Left hindlimb (tissue), 1 donor: Measurements from ENCODE around the gene C10orf90.
"Not testable (repeated sequence)": the region's sequence is repeated elsewhere in the genome, so short reads cannot be mapped to it uniquely, and the experiment has no call there.

Source experiments
- DNase-seq: peaks from one replicate; pipeline ENCODE4 v3.0.0-alpha.2; 2018

The C10orf90 gene

DNA sequence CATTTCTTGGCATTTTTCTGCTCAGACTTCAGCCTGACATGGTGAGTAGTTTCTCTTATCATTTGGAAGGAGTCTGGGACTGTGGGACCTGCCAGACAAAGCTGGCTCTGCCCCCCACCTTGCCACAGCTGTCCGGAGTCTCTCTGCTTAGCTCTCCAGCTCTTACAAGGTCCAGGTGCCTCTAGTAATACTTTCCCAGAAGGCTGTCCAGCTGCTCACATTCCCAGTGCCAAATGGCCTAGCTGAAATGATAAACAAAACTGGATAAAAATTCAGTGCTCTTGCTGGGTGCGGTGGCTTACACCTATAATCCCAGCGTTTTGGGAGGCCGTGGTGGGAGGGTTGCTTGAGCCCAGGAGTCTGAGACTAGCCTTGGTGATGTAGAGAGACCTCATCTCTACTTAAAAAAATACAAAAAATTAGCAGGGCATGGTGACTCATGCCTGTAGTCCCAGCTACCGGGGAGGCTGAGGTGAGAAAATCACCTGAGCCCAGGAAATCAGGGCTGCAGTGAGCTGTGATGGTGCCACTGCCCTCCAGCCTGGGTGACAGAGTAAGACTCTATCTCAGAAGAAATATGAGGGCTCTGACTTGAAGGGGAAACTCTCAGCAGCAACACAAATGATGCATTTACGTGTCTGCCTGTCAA, 86.8 kb downstream of the C10orf90 start:
- DNase-seq: no peak

DNA sequence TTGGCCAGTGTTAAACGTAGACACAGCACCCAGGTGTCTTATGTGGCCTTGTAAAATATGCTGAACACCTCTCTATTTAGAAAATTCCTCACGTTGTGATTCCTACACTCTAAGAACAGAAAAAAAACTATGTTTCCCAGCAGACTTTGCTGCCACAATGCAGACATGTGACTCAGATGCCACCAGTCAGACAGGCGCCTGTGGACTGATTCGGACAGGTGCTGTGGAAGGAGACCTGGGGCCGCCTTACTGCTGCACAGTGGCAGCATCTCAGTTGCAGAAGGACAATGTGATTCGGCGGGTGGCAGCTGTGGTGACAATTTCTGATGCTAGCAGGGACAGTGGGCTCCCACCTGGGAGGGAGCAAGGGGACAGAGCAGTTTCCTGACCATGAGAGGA, 88.8 kb downstream of the C10orf90 start:
- DNase-seq: no peak

DNA sequence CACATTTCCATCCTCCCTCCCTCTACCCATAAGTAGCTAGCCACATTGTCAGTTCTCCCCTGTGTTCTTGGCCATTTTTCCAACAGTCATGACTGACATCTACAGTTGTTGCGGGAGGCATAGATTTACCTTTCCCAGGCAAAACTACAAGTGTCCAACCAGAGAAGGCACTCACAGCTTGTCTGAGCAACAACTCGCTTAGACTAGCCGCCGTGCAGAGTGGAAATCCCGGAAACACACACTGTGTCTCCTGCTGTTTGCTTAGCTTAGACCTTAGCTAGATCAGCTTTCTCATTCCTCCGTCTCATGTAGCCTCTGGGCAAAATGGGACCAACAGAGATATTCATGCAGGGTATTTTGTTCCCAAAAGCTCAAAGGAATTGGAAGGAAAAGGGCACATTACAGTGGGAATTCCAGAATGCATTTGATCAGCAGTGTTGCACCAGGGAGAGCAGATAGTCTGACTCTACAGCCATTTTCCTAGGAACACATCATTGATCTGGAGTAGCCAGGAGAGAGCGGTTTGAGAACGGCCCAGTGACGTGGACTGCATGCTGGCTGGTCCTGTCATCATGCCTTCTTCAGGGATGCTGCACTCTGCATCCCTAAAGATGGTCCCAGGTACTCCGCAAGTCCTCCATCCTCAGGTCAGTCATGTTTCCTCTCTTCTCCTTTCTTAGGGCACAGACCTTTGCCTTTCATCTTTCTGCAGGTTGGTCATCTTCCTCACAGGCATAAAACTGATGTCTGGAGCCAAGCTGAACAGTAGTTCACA, 89.4 kb downstream of the C10orf90 start:
- no peak for DNase-seq

DNA sequence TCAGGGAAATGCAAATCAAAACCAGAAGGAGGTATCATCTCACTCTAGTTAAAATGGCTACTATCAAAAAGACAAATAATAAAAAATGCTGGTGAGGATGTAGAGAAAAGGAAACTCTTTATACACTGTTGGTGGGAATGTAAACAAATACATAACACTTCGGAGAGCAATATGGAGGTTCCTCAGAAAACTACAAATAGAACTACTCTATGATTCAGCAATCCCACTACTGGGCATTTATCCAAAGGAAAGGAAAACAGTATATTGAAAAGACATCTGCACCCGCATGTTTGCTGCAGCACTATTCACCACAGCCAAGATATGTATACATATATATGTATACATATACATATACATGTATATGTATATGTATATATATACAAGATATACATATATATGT, 94.2 kb downstream of the C10orf90 start:
- DNase-seq: no peak

DNA sequence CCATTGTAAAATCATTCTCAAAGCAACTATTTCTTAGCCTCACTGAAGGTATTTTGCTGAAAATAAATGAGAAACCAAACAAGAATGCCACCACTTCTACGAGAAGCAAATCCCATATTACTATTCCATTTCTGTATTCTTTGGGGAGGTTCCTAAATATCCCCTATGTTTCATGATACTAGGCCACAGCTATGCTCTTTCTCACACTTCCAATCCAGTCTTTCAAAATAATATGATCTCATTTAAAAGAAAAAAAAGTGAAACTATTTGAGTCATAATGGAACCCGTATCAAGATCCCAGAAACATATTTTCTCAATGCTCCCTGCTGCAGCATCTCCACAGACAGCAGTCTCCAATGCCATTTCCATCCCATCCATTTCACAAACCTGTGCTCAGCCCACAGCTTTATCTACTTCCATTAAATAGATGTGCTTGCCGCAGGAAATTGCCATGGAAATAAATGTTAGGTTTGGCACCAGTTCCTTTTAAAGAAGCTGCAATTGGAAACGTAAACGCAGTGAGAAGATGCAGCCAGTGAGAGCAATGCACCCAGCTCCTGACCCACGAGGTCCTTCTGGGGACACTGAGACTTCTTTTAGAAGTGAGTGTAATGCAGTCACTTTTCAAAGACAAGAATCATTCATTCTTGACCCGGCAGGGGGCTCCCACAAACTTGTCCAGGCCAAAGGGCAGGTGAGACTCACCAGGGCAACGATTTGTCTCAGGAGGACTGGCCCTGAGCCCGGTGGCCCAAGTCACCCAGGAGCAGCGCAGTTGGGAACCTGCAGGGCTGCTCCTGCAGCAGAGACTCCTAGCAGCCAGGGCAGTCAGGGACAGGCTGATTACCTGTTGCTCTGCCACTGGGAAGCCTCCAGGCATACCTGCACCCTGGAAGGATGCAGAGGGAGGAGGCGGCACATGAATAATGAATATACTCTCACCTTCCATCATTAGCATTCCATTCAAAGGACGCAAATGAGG, 99.6 kb downstream of the C10orf90 start:
- no peak for DNase-seq

DNA sequence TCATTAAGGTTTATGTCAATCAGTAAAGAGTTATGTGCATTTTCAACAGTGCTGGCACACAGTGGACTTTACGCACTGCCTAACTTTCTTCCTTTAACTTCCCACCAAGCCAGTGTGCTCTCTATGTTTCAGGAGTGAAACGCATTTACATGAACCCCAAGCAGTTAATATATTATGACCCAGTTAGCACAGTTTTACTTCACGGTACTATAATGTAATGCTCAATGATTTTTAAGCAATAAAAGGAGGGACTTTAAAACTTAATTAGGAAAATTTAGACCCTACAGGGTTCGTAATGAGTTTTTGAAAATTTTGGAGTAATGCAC, 100.3 kb downstream of the C10orf90 start:
- no peak for DNase-seq

DNA sequence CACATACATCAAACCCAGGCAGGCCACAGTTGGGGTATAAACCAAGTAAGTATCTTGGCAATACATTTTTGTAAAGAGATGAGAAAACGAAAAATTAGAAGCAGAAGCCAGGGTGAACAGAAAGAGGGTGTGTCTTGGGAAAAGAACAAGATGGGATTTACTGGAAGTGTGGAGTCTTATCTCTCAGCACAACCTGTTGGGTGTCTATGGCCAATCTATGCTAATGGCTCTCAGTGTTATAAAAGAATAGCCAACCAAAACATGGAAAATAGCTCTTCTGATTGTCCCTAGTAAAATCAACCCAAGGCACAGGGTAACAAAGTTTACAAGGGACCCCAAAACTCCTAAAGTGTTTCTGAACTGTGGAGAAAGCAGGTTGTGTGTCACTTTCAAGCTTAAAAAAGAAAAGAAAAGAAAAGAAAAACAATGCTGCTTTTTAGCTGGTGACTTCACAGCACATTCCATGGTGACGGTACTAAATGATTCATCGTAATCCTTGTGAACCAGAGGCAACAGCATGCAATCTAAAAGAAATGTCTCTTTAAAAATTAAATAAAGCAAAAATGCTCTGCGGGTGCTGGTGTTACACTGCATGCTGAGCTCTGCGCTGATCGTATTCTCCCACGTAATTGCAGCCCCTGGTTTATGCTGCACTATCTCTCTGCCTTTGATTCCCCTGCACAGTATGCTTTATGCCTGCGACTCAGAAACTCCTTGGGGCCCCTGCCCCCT, 100.8 kb downstream of the C10orf90 start:
- no peak for DNase-seq

DNA sequence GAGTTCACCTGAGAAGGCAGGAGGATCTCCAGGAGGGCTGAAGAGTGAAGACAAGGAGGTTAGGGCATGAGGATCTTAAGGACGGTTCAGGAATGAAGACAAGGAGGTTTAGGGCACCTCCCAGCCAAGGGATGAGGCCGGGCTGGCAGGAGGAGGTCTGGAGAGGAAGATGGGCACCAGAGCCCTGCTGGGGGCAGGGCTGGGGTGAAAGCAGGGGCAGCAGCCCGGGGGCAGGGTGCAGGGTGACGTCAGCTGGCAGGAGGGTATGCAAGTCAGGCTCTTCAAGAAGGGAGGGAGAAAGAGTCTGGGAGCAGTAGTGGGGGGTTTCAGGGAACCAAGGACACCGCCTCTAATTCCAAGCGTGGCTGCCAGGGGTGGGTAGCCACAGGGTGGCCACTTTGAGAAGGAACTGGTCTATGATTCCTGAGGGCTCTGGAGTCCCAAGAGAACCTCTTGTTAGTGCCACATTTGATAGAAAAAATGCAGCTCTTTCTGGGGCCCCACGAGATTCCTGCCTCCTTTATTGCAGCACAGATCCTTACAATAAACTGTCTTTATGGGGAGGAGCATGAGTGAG, 101.6 kb downstream of the C10orf90 start:
- no peak for DNase-seq

DNA sequence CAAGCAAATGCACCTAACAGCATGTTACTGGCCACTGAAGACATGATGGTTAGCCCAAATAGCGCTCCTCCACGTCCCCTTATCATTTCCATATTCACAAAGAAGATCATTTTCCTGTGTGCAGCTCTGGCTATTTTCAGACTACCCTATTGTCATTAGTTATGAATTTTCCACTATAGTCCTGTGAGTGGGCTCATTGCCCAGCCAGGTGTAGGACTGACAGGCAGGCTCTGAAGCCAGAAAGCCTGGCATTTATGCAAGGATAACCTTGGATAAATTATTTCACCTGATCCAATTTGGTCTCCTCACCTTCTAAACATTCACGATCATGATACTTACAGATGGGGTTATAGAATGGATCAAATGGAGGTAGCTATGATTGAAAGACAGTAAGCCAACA, 104.6 kb downstream of the C10orf90 start:
- DNase-seq: no peak

DNA sequence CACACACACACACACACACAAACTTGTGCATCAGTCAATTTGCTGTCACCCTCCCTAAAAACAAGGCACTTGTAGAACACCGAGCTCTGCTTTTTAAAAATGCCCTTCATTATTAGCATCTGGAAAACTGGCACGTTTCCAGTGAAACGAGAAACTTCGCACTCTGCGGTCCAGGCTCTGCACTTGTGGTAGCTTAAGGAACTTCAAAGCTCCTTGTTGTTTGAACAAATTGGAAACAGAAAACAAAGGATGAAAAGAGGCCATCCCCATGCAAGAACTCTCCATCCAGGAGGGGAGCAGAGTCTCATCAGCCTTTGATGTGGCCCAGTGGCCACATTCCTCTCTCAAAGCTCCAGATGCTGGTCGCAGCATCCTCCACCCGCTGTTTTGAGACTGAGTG, 105.1 kb downstream of the C10orf90 start:
- DNase-seq: no peak

DNA sequence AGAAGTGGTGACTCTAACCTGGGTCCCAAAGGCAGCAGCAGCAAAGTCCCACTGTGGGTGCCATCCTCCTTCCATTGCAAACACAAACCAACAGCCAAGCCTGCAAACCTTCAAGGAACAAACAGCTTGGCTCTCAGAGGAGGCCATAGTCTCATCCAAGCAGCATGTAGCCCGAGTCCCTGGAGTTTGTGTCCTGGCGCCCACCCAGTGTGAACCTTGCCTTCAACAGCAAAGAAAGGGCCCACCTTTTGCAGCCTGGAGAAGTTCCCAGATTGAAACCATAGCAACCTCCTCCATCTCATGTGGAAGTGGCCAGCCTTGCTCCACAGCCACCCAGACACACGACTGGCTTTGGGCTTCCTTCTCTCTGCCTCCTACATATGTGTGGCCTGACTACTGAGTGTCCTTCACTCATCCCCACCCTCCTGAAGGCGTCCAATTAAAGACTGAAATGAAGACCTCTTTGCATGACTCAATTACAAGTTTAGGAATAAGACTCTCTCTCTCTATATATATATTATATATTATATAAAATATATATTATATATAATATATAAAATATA, 106.1 kb downstream of the C10orf90 start:
- DNase-seq: no peak

DNA sequence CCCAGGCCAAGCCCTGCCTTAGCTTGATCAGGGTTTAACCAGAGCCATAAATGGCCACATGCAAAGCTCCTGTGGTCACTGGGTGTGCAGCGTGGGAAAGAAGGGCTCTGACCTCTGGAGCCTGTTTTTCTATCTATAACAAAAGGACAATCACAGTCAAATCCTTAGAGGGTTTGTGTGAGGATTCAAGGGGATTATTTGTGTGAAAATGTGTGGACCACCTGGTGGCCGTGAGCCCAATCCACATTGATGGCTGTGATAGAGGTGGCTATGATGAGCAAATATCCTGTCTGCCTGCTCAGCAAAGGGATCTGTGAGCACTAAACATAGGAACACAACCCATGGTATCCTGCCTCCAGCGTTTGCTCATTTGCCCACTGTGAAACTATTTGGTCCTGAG, 107.1 kb downstream of the C10orf90 start:
- DNase-seq: no peak

DNA sequence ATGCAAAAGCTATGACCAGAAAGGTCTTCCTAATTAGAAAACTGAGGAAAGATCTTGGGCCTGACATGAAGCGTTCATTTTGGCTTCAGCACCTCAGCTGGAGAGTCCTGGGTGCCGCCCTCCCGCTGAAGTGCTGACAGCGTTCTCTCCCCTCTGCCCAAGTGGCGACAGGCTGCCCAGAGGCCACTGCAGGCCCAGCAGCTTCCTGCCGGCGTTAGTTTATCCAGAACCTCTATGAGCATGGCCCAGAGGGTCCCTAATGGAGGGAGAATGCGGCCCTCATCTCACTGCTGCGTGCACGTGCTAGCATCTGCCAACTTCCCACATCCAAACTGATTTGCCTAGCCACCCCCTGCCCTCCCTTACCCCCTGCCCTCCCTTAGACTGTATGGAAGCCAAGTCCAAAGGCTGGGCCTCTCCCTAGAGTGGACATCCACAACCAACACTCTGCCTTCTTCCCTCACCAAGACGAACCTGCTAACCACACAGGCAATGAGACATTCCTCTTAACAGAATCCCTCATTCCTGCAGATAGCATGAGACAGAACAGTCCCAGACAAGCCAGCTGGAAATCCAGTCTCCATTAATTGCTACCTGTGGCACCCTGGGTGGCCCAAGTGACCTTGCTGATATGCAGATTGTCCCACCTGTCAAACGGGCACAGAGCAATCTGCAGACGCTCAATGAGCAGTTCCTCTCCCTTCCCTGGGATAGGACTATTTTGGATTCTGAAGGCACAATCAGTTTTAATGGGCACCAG, 108.4 kb downstream of the C10orf90 start:
- DNase-seq: no peak

DNA sequence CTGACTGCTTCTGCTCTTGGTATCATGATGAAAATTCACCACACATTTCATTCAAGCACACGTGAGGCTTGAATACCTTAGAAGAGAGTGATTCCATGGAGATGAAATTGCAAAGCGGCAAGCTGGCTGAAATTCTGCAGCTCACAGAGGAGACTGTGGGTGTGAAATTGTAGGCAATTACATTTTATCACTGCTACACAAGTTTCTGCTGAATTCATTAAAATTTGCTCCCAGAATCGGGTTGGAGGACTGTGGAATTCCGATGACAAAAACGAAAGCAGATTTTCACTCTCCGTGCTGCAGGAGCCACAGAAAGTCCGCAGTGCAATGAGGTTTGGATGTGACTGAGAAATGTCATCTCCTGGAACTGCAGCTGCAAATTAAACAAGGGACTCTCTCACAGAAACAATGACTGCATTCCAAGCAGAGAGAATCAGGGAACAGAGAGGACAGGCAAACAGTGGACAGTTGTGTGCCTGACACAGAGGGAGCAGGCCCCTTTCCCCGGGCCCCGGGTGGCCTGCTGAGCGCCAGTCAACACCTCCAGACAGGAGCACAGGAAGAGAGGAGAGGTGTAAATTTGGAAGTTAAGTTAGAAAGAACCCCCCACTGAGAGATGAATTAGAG, 109.1 kb downstream of the C10orf90 start:
- no peak for DNase-seq

DNA sequence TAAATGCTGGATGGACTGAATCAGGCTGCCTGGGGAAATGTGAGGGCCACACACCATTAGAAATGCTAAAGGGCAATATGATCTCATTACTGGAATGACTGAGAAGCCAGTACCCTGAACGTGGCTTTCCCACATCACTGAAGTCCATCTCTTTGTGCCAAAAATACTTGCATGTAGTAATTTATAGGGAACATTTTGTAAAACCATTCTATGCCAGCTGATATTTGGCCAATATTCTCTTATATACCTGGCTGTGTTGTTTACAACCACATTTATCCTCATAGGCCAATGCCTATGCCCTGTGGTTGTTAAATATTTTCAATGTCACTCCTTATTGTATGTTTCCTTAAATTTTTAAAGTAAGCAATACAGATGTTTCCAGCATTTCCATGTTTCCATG, 111.6 kb downstream of the C10orf90 start:
- no peak for DNase-seq

DNA sequence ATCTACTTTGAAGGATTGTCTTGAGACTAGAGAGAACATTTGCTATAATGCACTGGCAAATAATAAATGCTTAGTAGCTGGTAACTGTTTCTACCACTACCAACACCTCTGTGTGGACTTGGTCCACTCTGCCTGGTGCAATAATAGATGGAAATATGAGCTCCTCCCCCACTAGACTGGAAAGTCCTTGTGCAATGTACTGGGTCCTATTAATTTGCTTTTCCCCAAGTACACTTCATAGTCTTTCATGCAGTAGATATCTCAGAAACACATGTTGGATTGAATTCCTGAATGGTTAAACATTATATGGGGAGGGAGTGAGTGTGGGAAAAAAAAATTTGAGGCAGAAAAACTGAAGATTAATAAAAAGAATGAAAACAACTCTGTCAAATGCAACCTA, 119.3 kb downstream of the C10orf90 start:
- DNase-seq: no peak

DNA sequence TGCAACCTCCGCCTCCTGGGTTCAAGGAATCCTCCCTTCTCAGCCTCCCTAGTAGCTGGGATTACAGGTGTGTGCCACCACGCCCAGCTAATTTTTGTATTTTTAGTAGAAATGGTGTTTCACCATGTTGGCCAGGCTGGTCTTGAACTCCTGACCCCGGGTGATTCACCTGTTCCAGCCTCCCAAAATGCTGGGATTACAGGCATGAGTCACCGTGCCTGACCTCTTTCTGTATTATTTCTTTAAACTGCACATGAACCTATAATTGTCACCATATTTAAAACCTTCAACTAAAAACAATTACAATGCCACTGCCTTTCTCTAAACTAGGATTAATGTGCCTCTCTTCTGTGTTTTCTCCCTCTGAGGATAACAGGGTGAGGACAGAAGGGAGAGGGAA, 119.9 kb downstream of the C10orf90 start:
- DNase-seq: not testable (repeated sequence)

DNA sequence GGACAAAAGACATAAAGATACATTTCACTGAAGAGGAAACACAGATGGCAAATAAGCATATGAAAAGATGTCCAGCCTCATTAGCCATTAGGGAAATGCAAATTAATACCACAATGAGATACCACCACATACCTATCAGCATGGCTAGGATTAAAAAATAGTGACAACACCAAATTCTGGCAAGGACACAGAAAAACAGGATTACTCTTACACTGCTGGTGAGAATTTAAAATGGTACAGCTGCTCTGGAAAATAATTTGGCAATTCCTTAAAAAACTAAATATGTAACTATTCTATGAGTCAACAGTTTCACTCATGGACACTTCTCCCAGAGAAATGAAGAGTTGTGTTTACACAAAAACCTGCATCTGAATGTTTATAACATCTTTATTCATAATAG, 121.1 kb downstream of the C10orf90 start:
- DNase-seq: no peak

DNA sequence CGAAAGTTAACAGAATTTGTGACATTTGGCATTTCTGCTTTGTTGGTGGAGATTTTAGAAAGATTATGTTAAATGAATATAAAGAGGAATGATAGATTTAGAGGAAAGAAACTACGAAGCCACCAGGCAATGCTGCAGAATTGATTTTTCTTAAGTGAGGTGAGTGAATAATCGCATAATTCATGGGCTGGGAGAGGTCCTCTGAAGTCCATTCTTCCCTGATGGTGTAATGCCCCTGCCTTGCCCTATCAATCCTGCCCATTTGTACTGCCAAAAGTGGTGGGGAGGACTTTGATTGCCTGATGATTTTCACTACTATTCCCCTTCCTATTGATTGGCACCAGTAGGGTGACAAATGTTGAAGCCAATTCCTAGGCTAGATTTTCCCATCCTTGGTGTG, 125.9 kb downstream of the C10orf90 start:
- no peak for DNase-seq

DNA sequence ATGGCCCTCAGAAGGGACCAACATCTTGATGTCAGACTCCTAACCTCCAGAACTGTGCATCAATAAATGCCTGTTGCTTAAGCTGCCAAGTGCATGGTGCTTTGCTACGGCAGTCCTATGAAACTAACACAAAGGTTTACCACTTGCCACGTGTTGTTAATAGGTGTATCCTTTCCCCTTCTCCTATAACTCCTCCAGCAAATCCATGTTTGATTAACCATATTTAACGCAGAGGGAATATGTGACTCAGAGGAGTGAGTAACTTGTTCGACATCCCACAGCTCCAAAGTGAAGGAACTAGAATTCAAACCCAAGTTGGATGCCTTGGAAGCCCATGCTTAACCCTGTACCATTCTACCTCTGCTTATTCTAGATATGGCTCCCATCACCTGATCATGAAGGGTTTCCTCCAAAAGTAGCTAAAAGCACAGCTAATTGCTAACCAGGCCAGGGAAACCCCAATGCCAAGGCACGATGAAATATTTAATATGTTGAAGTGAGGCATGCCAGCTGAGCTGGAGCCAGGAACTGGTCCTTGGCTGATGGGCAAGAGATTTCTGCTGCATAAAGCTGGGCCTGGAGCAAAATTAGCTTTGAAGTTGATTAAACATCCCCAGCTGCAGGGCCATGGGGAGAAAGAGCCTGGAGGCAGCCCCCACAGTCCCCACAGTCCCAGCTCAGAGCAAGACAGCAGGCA, 131.9 kb downstream of the C10orf90 start:
- DNase-seq: no peak
